T-cell (primary cell): Measurements from ENCODE around the gene CPPED1. TPM values are rescaled to one million over a fixed set of nuclear protein-coding genes. Genes with fewer than 3 reads are reported as not detected.

ENCODE experiments used
- ATAC-seq, 4 experiments: fragments of 200-7000 bp in 3 of 4; fragments of 150-1000 bp in 1 of 4; cut with Tn5 transposase; replicated peaks in 1 of 4; 1 replicate in 3 of 4; 2 replicates in 1 of 4; pipeline ENCODE4 v1.10.0; 2021; ENCODE audit warnings: moderate library complexity in 3 of 4, mild to moderate bottlenecking in 2 of 4, moderate number of reproducible peaks in 1 of 4
- CTCF ChIA-PET, 2 donors: fragments of 300-600 bp; sonication (Branson Sonifier 250); formaldehyde crosslinking; loops; one replicate each; lab custom pipeline; 2022; ENCODE audit warnings: antibody characterized with exemption in 2 of 2; lab: Charles Lee
- POLR2A ChIA-PET, 2 donors: fragments of 300-600 bp; sonication (Branson Sonifier 250); formaldehyde crosslinking; loops; one replicate each; lab custom pipeline; 2022; ENCODE audit warnings: antibody characterized with exemption in 2 of 2; lab: Charles Lee
- DNase-seq, 35 experiments: peaks; one replicate each; pipeline versions ENCODE4 v3.0.0 to v3.0.0-alpha.2; 2013 to 2023
- H3K27ac ChIP-seq: one replicate; pipeline ENCODE4 v1.5.1; 2013; ENCODE audit warnings: low read length
- H3K27me3 ChIP-seq, 2 experiments: replicated peaks in 1 of 2; 1 replicate in 1 of 2; 2 replicates in 1 of 2; pipeline versions ENCODE4 v1.6.1 to v1.7.0; 2013; ENCODE audit warnings: low read length in 1 of 2, mixed read lengths in 1 of 2; ENCODE audit not compliant: control insufficient read depth in 2 of 2, insufficient read depth in 2 of 2; ENCODE audit errors: extremely low read depth in 1 of 2
- H3K36me3 ChIP-seq, 2 donors: 1 replicate in 1 of 2; 2 replicates in 1 of 2; pipeline versions ENCODE4 v1.6.1 to v1.7.0; 2013; ENCODE audit warnings: low read length in 1 of 2; ENCODE audit not compliant: control insufficient read depth in 2 of 2, insufficient read depth in 1 of 2; ENCODE audit errors: extremely low read depth in 1 of 2
- H3K4me1 ChIP-seq, 2 experiments: 1 replicate in 1 of 2; 2 replicates in 1 of 2; pipeline versions ENCODE4 v1.6.1 to v1.7.0; 2013; ENCODE audit warnings: low read length in 2 of 2, mixed read lengths in 1 of 2; ENCODE audit not compliant: insufficient read depth in 2 of 2, control insufficient read depth in 1 of 2; ENCODE audit errors: extremely low read depth in 1 of 2
- H3K4me3 ChIP-seq, 2 donors: 1 replicate in 1 of 2; 2 replicates in 1 of 2; pipeline versions ENCODE4 v1.5.1 to v1.7.0; 2013; ENCODE audit warnings: mild to moderate bottlenecking in 2 of 2, low read length in 1 of 2, moderate library complexity in 1 of 2; ENCODE audit not compliant: control insufficient read depth in 1 of 2; ENCODE audit errors: extremely low read depth in 1 of 2
- H3K9me3 ChIP-seq: 2 replicates; pipeline ENCODE4 v1.7.0; 2013
- H3K27ac Mint-ChIP-seq, 2 donors: one replicate each; pipeline ENCODE4 v1.8.0; 2020 to 2021; ENCODE audit warnings: mild to moderate bottlenecking in 2 of 2, mixed read lengths in 2 of 2
- H3K27me3 Mint-ChIP-seq, 2 donors: one replicate each; pipeline ENCODE4 v1.8.0; 2021 to 2022; ENCODE audit warnings: mixed read lengths in 2 of 2
- H3K36me3 Mint-ChIP-seq: one replicate; pipeline ENCODE4 v1.8.0; 2021; ENCODE audit warnings: mixed read lengths
- H3K4me1 Mint-ChIP-seq, 3 donors: one replicate each; pipeline ENCODE4 v1.8.0; 2020 to 2022; ENCODE audit warnings: mixed read lengths in 3 of 3, mild to moderate bottlenecking in 1 of 3
- H3K4me3 Mint-ChIP-seq, 3 donors: one replicate each; pipeline ENCODE4 v1.8.0; 2020 to 2022; ENCODE audit warnings: mild to moderate bottlenecking in 3 of 3, mixed read lengths in 3 of 3, moderate library complexity in 3 of 3
- H3K9me3 Mint-ChIP-seq, 3 donors: one replicate each; pipeline ENCODE4 v1.8.0; 2020 to 2022; ENCODE audit warnings: mixed read lengths in 3 of 3
- WGBS: methylation state at CpG from one replicate; pipeline ENCODE4 v1.1.5; 2013; ENCODE audit warnings: missing lambda C conversion rate; ENCODE audit not compliant: insufficient coverage; 5-methylcytosine and 5-hydroxymethylcytosine counted together
- total RNA-seq, 35 experiments: library from RNA in 6 of 35; stranded (reverse) in 6 of 35; fragments of 120-200 nt in 1 of 35; gene quantifications; one replicate each; pipeline versions ENCODE4 v1.2.1 to v1.2.4 and lab custom pipeline; 2013 to 2026

Gene CPPED1
- total RNA-seq, 5 donors from 2014 or later (not counting 1 experiment from before 2014, with no cell fraction given), result 2.9 to 9.2 (median 7.5) TPM

GRCh38 chr16:12682432-12683165 lies 121.1 kb downstream of the CPPED1 start:
- Histone ChIP-seq H3K4me1 (peaks cover 0 to under 1% of the 10 kb centered on the region in 2 experiments), H3K27me3 (no peaks in the 10 kb centered on the region), H3K9me3 (no peaks in the 10 kb centered on the region), H3K27ac (no peak overlapping the region), H3K4me3 (no peak overlapping the region), H3K36me3 (no peaks in the 10 kb centered on the region)
- Mint-ChIP-seq H3K36me3 (no peaks in the 10 kb centered on the region), H3K9me3 (no peaks in the 10 kb centered on the region), H3K4me3 (no peak overlapping the region), H3K27me3 (no peaks in the 10 kb centered on the region), H3K27ac (no peak overlapping the region), H3K4me1 (peaks cover 5% of the 10 kb centered on the region in 3 donors)
- DNase-seq, result no peak
- 98% methylated on average over 7 of the region's 11 CpGs for WGBS
- no peak for ATAC-seq
- CTCF ChIA-PET, result no interaction called here
- POLR2A ChIA-PET, result no interaction called here

GRCh38 chr16:12681653-12682052 lies 122.0 kb downstream of the CPPED1 start:
- no peak overlapping the region for H3K4me3 ChIP-seq
- 89% methylated on average over 5 of the region's 7 CpGs for WGBS
- Mint-ChIP-seq H3K4me3 (no peak overlapping the region), H3K27me3 (no peaks in the 10 kb centered on the region), H3K4me1 (peaks cover 14 to 15% (median 14%) of the 10 kb centered on the region in 3 donors), H3K9me3 (no peaks in the 10 kb centered on the region), H3K36me3 (no peaks in the 10 kb centered on the region), H3K27ac (no peak overlapping the region)
- ChIA-PET CTCF (no interaction called here), POLR2A (no interaction called here)
- no peaks in the 10 kb centered on the region for H3K27me3 ChIP-seq
- H3K4me1 ChIP-seq, result peaks cover 0 to 10% of the 10 kb centered on the region in 2 experiments
- H3K27ac ChIP-seq, result no peak overlapping the region
- no peaks in the 10 kb centered on the region for H3K9me3 ChIP-seq
- ATAC-seq, result no peak
- no peaks in the 10 kb centered on the region for H3K36me3 ChIP-seq
- DNase-seq, result no peak

- H3K4me3 Mint-ChIP-seq, result no peak overlapping the region
- H3K27me3 Mint-ChIP-seq, result no peaks in the 10 kb centered on the region
- POLR2A ChIA-PET, result interaction anchor here in 1 of 2 donors (0.7 kb wide), 1 partner anchor 35 kb away, joined by 3 read pairs; no protein-coding TSS in a partner anchor
- ATAC-seq (no peak), DNase-seq (no peak)
- H3K36me3 Mint-ChIP-seq, result peaks cover 2% of the 10 kb centered on the region
- no peaks in the 10 kb centered on the region for H3K27me3 ChIP-seq
- no peaks in the 10 kb centered on the region for H3K36me3 ChIP-seq
- peaks cover 15 to 16% (median 15%) of the 10 kb centered on the region in 3 donors for H3K4me1 Mint-ChIP-seq
- H3K9me3 Mint-ChIP-seq, result no peaks in the 10 kb centered on the region
- WGBS, result no CpG with 5 or more reads among the region's 2 CpGs
- peaks cover 0 to 10% of the 10 kb centered on the region in 2 experiments for H3K4me1 ChIP-seq
- no peak overlapping the region for H3K27ac ChIP-seq
- CTCF ChIA-PET, result no interaction called here
- no peak overlapping the region for H3K27ac Mint-ChIP-seq
- H3K4me3 ChIP-seq, result no peak overlapping the region
- H3K9me3 ChIP-seq, result no peaks in the 10 kb centered on the region
These were observed 123.2 kb downstream of the CPPED1 start for GRCh38 chr16:12680531-12680930.

- no peak overlapping the region for H3K27ac Mint-ChIP-seq
- no peak overlapping the region for H3K4me3 ChIP-seq
- no peak overlapping the region for H3K4me3 Mint-ChIP-seq
- H3K36me3 Mint-ChIP-seq, result peaks cover 3% of the 10 kb centered on the region
- H3K27me3 Mint-ChIP-seq, result no peaks in the 10 kb centered on the region
- H3K4me1 Mint-ChIP-seq, result peaks cover 15 to 16% (median 15%) of the 10 kb centered on the region in 3 donors
- H3K27me3 ChIP-seq, result no peaks in the 10 kb centered on the region
- DNase-seq (no peak), ATAC-seq (no peak)
- H3K9me3 Mint-ChIP-seq, result no peaks in the 10 kb centered on the region
- POLR2A ChIA-PET, result interaction anchor here in 1 of 2 donors (0.7 kb wide), 1 partner anchor 34 kb away, joined by 3 read pairs; no protein-coding TSS in a partner anchor
- no peaks in the 10 kb centered on the region for H3K9me3 ChIP-seq
- CTCF ChIA-PET, result interaction anchor here in 1 of 2 donors (0.6 kb wide), 1 partner anchor 31 kb away, joined by 3 read pairs; no protein-coding TSS in a partner anchor
- no peak overlapping the region for H3K27ac ChIP-seq
- no peaks in the 10 kb centered on the region for H3K36me3 ChIP-seq
- WGBS, result no CpG with 5 or more reads among the region's 3 CpGs
- H3K4me1 ChIP-seq, result peaks cover 0 to 10% of the 10 kb centered on the region in 2 experiments
These were observed 123.9 kb downstream of the CPPED1 start for GRCh38 chr16:12679660-12680272.

GRCh38 chr16:12678983-12679382 lies 124.7 kb downstream of the CPPED1 start:
- Histone ChIP-seq H3K36me3 (no peaks in the 10 kb centered on the region), H3K4me1 (peaks cover 0 to 10% of the 10 kb centered on the region in 2 experiments), H3K4me3 (no peak overlapping the region), H3K27me3 (no peaks in the 10 kb centered on the region), H3K27ac (no peak overlapping the region), H3K9me3 (no peaks in the 10 kb centered on the region)
- H3K4me3 Mint-ChIP-seq, result no peak overlapping the region
- H3K27ac Mint-ChIP-seq, result no peak overlapping the region
- H3K9me3 Mint-ChIP-seq, result no peaks in the 10 kb centered on the region
- ChIA-PET POLR2A (no interaction called here), CTCF (no interaction called here)
- WGBS, result no CpG with 5 or more reads among the region's 3 CpGs
- H3K4me1 Mint-ChIP-seq, result peaks cover 15 to 16% (median 15%) of the 10 kb centered on the region in 3 donors
- peaks cover 5% of the 10 kb centered on the region for H3K36me3 Mint-ChIP-seq
- DNase-seq (no peak), ATAC-seq (no peak)
- H3K27me3 Mint-ChIP-seq, result no peaks in the 10 kb centered on the region

GRCh38 chr16:12677502-12677901 lies 126.2 kb downstream of the CPPED1 start:
- ATAC-seq (no peak), DNase-seq (peak in 1 of 35 experiments; percentile 4)
- Histone ChIP-seq H3K27me3 (no peaks in the 10 kb centered on the region), H3K36me3 (no peaks in the 10 kb centered on the region), H3K4me3 (no peak overlapping the region), H3K27ac (no peak overlapping the region), H3K9me3 (no peaks in the 10 kb centered on the region), H3K4me1 (peaks cover 0 to 10% of the 10 kb centered on the region in 2 experiments)
- ChIA-PET POLR2A (no interaction called here), CTCF (no interaction called here)
- Mint-ChIP-seq H3K4me1 (peaks cover 15 to 16% (median 15%) of the 10 kb centered on the region in 3 donors), H3K4me3 (no peak overlapping the region), H3K27me3 (no peaks in the 10 kb centered on the region), H3K27ac (peak overlapping the region in 1 of 2 donors; percentile 9), H3K9me3 (no peaks in the 10 kb centered on the region), H3K36me3 (peaks cover 14% of the 10 kb centered on the region)
- 12% methylated on average over 3 of the region's 8 CpGs for WGBS
